K562 (cell line): ENCODE measurements around the gene KIF27. TPM values are rescaled to one million over a fixed set of nuclear protein-coding genes. Genes with fewer than 3 reads are reported as not detected.

Source experiments
- ATAC-seq: fragments of 200-7000 bp; cut with Tn5 transposase; 3 replicates; pipeline ENCODE4 v1.9.1; 2020; ENCODE audit warnings: moderate library complexity
- BruUV-seq: library from RNA; stranded (reverse); fragments of 400-500 nt; replicated peaks from 2 replicates; lab custom pipeline; 2021; lab: Mats Ljungman, UMichigan
- CTCF ChIA-PET: fragments of 300-600 bp; formaldehyde crosslinking; extraction: SDS; loops from one replicate; lab custom pipeline; 2021; ENCODE audit warnings: low intra/inter-chr PET ratio; lab: Yijun Ruan, JAX
- POLR2A ChIA-PET: fragments of 300-600, 350-650 bp; sonication (Branson Sonifier 250); formaldehyde crosslinking; extraction: SDS; loops from one replicate; lab custom pipeline; 2021; ENCODE audit warnings: antibody characterized with exemption, inconsistent platforms; lab: Yijun Ruan, JAX
- DNase-seq, 4 experiments: peaks; one replicate each; pipeline versions ENCODE4 v3.0.0 to v3.0.0-alpha.2; 2011 to 2018; ENCODE audit warnings: low spot score in 3 of 4, mixed read lengths in 3 of 4; ENCODE audit errors: extremely low read depth in 1 of 4
- FAIRE-seq: peaks from 2 replicates; lab custom pipeline; 2011; peaks lifted over from hg19 to GRCh38; lab: Jason Lieb, UNC
- H2AFZ ChIP-seq: 2 replicates; pipeline ENCODE4 v1.6.0; 2011; ENCODE audit warnings: low read depth, low read length, control low read depth, inconsistent platforms
- H3K27ac ChIP-seq: fragments of 200-600 bp; 3 replicates; pipeline ENCODE4 v1.8.0; 2011; ENCODE audit warnings: low read depth, mild to moderate bottlenecking, control low read depth, inconsistent platforms, low read length, moderate library complexity, mixed read lengths; ENCODE audit errors: extremely low read depth
- H3K27me3 ChIP-seq, 2 experiments: fragments of 300-600 bp in 1 of 2; 2 replicates in 1 of 2; 3 replicates in 1 of 2; pipeline versions ENCODE4 v1.6.0 to v1.8.0; 2011; ENCODE audit warnings: inconsistent platforms in 2 of 2, low read length in 2 of 2, mild to moderate bottlenecking in 1 of 2, mixed read lengths in 1 of 2, moderate library complexity in 1 of 2; ENCODE audit not compliant: control insufficient read depth in 2 of 2, insufficient read depth in 2 of 2
- H3K36me3 ChIP-seq: fragments of 300-600 bp; 3 replicates; pipeline ENCODE4 v1.8.0; 2011; ENCODE audit warnings: mild to moderate bottlenecking, low read length, inconsistent platforms; ENCODE audit not compliant: control insufficient read depth, insufficient read depth
- H3K4me1 ChIP-seq, 2 experiments: fragments of 200-600 bp in 1 of 2; replicated peaks in 1 of 2; 2 replicates in 1 of 2; 3 replicates in 1 of 2; pipeline versions ENCODE4 v1.5.1 to v1.8.0; 2011; ENCODE audit warnings: inconsistent platforms in 2 of 2, low read length in 2 of 2, mild to moderate bottlenecking in 1 of 2, mixed read lengths in 1 of 2, moderate library complexity in 1 of 2; ENCODE audit not compliant: control insufficient read depth in 2 of 2, insufficient read depth in 2 of 2
- H3K4me2 ChIP-seq: 2 replicates; pipeline ENCODE4 v1.6.1; 2011; ENCODE audit warnings: low read length, control low read depth, inconsistent platforms, mixed read lengths; ENCODE audit not compliant: insufficient read depth
- H3K4me3 ChIP-seq: fragments of 200-600 bp; sonication (generic), shearing (Covaris generic); 2 replicates; pipeline ENCODE4 v1.5.1; 2016; ENCODE audit warnings: control low read depth, inconsistent platforms
- H3K79me2 ChIP-seq: fragments of 200-600 bp; 3 replicates; pipeline ENCODE4 v1.8.0; 2011; ENCODE audit warnings: low read length, inconsistent platforms; ENCODE audit not compliant: control insufficient read depth, insufficient read depth
- H3K9ac ChIP-seq, 2 experiments: 2 replicates each; pipeline versions ENCODE4 v1.6.0 to v1.6.1; 2011; ENCODE audit warnings: low read depth in 2 of 2, low read length in 2 of 2, control low read depth in 1 of 2, inconsistent platforms in 1 of 2, mild to moderate bottlenecking in 1 of 2, mixed read lengths in 1 of 2; ENCODE audit not compliant: insufficient read depth in 1 of 2
- H3K9me1 ChIP-seq: one replicate; pipeline ENCODE4 v1.6.0; 2011; ENCODE audit warnings: inconsistent platforms, mild to moderate bottlenecking, low read length, moderate library complexity; ENCODE audit not compliant: control insufficient read depth, insufficient read depth
- H3K9me3 ChIP-seq: replicated peaks from 2 replicates; pipeline ENCODE4 v1.5.1; 2011; ENCODE audit warnings: low read depth, low read length, inconsistent platforms; ENCODE audit not compliant: control insufficient read depth, insufficient read depth
- H4K20me1 ChIP-seq: replicated peaks from 2 replicates; pipeline ENCODE4 v1.6.1; 2011; ENCODE audit warnings: low read length, inconsistent platforms, mixed read lengths; ENCODE audit not compliant: control insufficient read depth, insufficient read depth
- CTCF ChIP-seq, 3 experiments: IDR thresholded peaks in 2 of 3; conservative IDR thresholded peaks in 1 of 3; 2 replicates each; pipeline ENCODE4 v1.5.1; 2011 to 2012; ENCODE audit warnings: low read length in 3 of 3, mild to moderate bottlenecking in 3 of 3, control low read depth in 2 of 3, improper control_type of control experiment in 1 of 3, inconsistent platforms in 1 of 3, low read depth in 1 of 3, mixed read lengths in 1 of 3, moderate library complexity in 1 of 3; ENCODE audit not compliant: insufficient read depth in 2 of 3
- ETV6 ChIP-seq, 3 experiments: fragments of 150-350 bp in 1 of 3; sonication (generic) in 1 of 3; formaldehyde crosslinking in 1 of 3; IDR thresholded peaks; 2 replicates each; pipeline versions ENCODE4 v1.6.1 to v1.8.0; 2014 to 2022; ENCODE audit warnings: borderline replicate concordance in 2 of 3, low read depth in 2 of 3, antibody characterized with exemption in 1 of 3, low read length in 1 of 3, mild to moderate bottlenecking in 1 of 3, missing genetic modification reagents in 1 of 3
- RAD21 ChIP-seq, 2 experiments: fragments of 250-450 bp in 1 of 2; fragments of 450-650 bp in 1 of 2; sonication (Bioruptor Pico) in 1 of 2; formaldehyde crosslinking in 1 of 2; IDR thresholded peaks in 1 of 2; conservative IDR thresholded peaks in 1 of 2; 2 replicates each; pipeline versions ENCODE4 v1.4.0 to v1.8.0; 2020 to 2022; ENCODE audit warnings: mild to moderate bottlenecking in 2 of 2, moderate library complexity in 1 of 2
- RAD51 ChIP-seq: fragments of 450-650 bp; IDR thresholded peaks from 2 replicates; pipeline ENCODE4 v1.7.1; 2016; ENCODE audit warnings: low read depth, mild to moderate bottlenecking, borderline replicate concordance
- RFX7 ChIP-seq: fragments of 250-450 bp; sonication (Bioruptor Pico); IDR thresholded peaks from 2 replicates; pipeline ENCODE4 v1.5.1; 2021; ENCODE audit warnings: mild to moderate bottlenecking
- SAFB ChIP-seq: fragments of 200-400 bp; formaldehyde crosslinking; IDR thresholded peaks from 2 replicates; pipeline ENCODE4 v1.6.1; 2017; ENCODE audit warnings: low read depth, low read length, borderline replicate concordance
- SMC3 ChIP-seq: conservative IDR thresholded peaks from 2 replicates; pipeline ENCODE4 v1.6.1; 2011; ENCODE audit warnings: low read depth, low read length, improper control_type of control experiment; ENCODE audit not compliant: insufficient read depth
- TFE3 ChIP-seq: fragments of 450-650 bp; formaldehyde crosslinking; IDR thresholded peaks from 2 replicates; pipeline ENCODE4 v1.4.0; 2020; ENCODE audit warnings: mild to moderate bottlenecking, mixed read lengths
- WGBS: fragments of 100-300 bp; shearing (Covaris generic); methylation state at CpG from one replicate; pipeline ENCODE4 v1.1.6; 2016; ENCODE audit warnings: low coverage, mixed read lengths; ENCODE audit not compliant: insufficient coverage; ENCODE audit errors: missing lambda C conversion rate; 5-methylcytosine and 5-hydroxymethylcytosine counted together
- in situ Hi-C: fragments of 300-500 bp; cut with MboI; formaldehyde crosslinking; loops from 4 replicates; pipeline ENCODE4 v1.15.0; 2018; ENCODE audit warnings: inconsistent platforms, mixed read lengths
- intact Hi-C: fragments of 100-400 bp; cut with micrococcal nuclease; formaldehyde crosslinking; loops from 2 replicates; pipeline ENCODE4 v1.14.2; 2022
- polyA plus RNA-seq, 8 experiments: library from polyadenylated mRNA; depleted of rRNA in 4 of 8; stranded (reverse) in 5 of 8; unstranded in 3 of 8; fragments of >200 nt; fragmentation: Nextera tagmentation in 2 of 8; fragmentation: Illumina TruSeq in 1 of 8; extraction: Ambion mirVana in 2 of 8; extraction: Trizol in 1 of 8; gene quantifications; 2 replicates each; pipeline versions ENCODE4 v1.2.1 to v1.2.3, GENCODE V29; 2011 to 2014; ENCODE audit warnings: inconsistent platforms in 1 of 8, missing spikeins in 1 of 8
- total RNA-seq, 7 experiments: library from RNA; depleted of rRNA in 6 of 7; stranded (reverse); fragments of >200 nt in 6 of 7; fragmentation: Illumina TruSeq in 2 of 7; extraction: Trizol in 2 of 7; gene quantifications; 2 replicates each; pipeline versions ENCODE4 v1.2.1 to v1.2.3, GENCODE V29; 2011 to 2021; ENCODE audit warnings: low replicate concordance in 1 of 7
- TF ChIP-seq, protein P1 (sequence below): fragments of 250-450 bp; sonication (Bioruptor Pico); IDR thresholded peaks from 2 replicates; pipeline ENCODE4 v1.5.1; 2021; ENCODE audit warnings: mild to moderate bottlenecking

Gene KIF27
- total and polyA plus RNA-seq, 9 of the 15 experiments (the other 6 are each of a cell fraction or from before 2014, with no cell fraction given): 0.32 to 2.4 (median 0.98) TPM

GRCh38 chr9:83937861-83938455 is 16.7 kb upstream of the KIF27 start (continued):
- no peak for TF ChIP-seq ETV6 (IDR thresholded peaks at IDR 0.05; ENCODE audit: borderline replicate concordance in 1 of 2, low read depth in 2 of 2, low read length in 1 of 2)
- no peak for TF ChIP-seq ETV6 (CRISPR knock-in tag; IDR thresholded peaks at IDR 0.05; ENCODE audit: borderline replicate concordance)
- no peak for TF ChIP-seq SAFB
- peak; percentile 43 to 67 (median 57); a peak in 5 of 6 replicates for TF ChIP-seq CTCF (IDR thresholded peaks at IDR 0.05 in 2 of 3, conservative IDR thresholded peaks at IDR 0.05 in 1 of 3; ENCODE audit: insufficient read depth in 2 of 3, low read depth in 1 of 3, low read length in 3 of 3)
- TF ChIP-seq RFX7 (CRISPR knock-in tag): no peak
- peak; percentile 61 to 67 for TF ChIP-seq RAD21 (CRISPR knock-in tag; conservative IDR thresholded peaks at IDR 0.05 in 1 of 2, IDR thresholded peaks at IDR 0.05 in 1 of 2)
- TF ChIP-seq SMC3: peak; percentile 40; the same call in 1 of the 2 replicates

DNA sequence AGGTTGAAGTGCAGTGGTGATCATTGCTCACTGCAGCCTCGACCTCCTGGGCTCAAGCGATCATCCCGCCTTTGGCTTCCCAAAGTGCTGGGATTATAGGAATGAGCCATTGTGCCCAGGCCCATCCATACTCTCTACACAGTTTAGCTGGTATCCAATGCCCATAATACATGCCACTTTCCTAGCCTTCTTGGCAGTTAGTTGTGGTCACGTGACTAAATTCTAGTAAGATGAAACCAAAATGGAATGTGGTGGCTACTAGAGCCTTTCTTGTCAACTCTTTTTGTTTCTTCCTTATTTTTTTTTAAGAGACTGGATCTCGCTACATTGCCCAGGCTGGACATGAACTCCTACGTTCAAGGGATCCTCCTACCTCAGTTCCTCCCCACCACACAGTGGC is 15.3 kb upstream of the KIF27 start:
- ChIA-PET CTCF (no interaction called here), POLR2A (no interaction called here)
- ATAC-seq (no peak), FAIRE-seq (no peak), DNase-seq (no peak)
- TF ChIP-seq RAD51: 0 out of 2 replicates have a peak, but pooled peaks have one; percentile 26
- TF ChIP-seq, protein P1, sequence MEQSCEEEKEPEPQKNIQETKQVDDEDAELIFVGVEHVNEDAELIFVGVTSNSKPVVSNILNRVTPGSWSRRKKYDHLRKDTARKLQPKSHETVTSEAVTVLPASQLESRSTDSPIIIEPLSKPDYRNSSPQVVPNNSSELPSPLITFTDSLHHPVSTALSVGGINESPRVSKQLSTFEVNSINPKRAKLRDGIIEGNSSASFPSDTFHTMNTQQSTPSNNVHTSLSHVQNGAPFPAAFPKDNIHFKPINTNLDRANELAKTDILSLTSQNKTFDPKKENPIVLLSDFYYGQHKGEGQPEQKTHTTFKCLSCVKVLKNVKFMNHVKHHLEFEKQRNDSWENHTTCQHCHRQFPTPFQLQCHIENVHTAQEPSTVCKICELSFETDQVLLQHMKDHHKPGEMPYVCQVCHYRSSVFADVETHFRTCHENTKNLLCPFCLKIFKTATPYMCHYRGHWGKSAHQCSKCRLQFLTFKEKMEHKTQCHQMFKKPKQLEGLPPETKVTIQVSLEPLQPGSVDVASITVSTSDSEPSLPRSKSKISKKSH (CRISPR knock-in tag): no peak
- peak; percentile 45 for TF ChIP-seq TFE3 (CRISPR knock-in tag)
- Histone ChIP-seq H3K27me3 (no peaks in the 10 kb centered on the region), H4K20me1 (no peaks in the 10 kb centered on the region), H3K4me1 (no peaks in the 10 kb centered on the region), H3K27ac (no peak overlapping the region), H3K9ac (no peak overlapping the region), H3K36me3 (peaks cover 34% of the 10 kb centered on the region; the same call in 1 of the 3 replicates), H3K4me3 (no peak overlapping the region), H3K79me2 (no peaks in the 10 kb centered on the region), H2AFZ (no peak overlapping the region), H3K9me3 (no peaks in the 10 kb centered on the region), H3K4me2 (no peak overlapping the region), H3K9me1 (no peaks in the 10 kb centered on the region)
- intact Hi-C loops: no loop called here
- no TSS peak for BruUV-seq
- WGBS: 61% methylated on average over 6 of the region's 6 CpGs
- in situ Hi-C loops: loop anchor here (5.0 kb wide), 1 partner anchor 326 kb away; no protein-coding TSS in a partner anchor
